SK-N-SH (cell line): ENCODE data around the gene PTGFRN. TPM values are rescaled to one million over a fixed set of nuclear protein-coding genes. Genes with fewer than 3 reads are reported as not detected.

ENCODE experiments used
- CTCF ChIA-PET: fragments of 300-600, 350-600 bp; formaldehyde crosslinking; extraction: SDS; loops from one replicate; lab custom pipeline; 2021; lab: Yijun Ruan, JAX
- POLR2A ChIA-PET: fragments of 350-600 bp; sonication (Branson Sonifier 250); formaldehyde crosslinking; extraction: SDS; loops from one replicate; lab custom pipeline; 2020; ENCODE audit warnings: antibody characterized with exemption, inconsistent platforms; lab: Yijun Ruan, JAX
- DNase-seq: peaks from one replicate; pipeline ENCODE4 v3.0.0; 2012
- H2AFZ ChIP-seq: fragments of 200-600 bp; sonication (generic); 2 replicates; pipeline ENCODE4 v1.8.1; 2016; ENCODE audit warnings: antibody characterized with exemption, mild to moderate bottlenecking, low read depth
- H3F3A ChIP-seq: fragments of 200-600 bp; sonication (generic); replicated peaks from 2 replicates; pipeline ENCODE3; 2016; ENCODE audit warnings: antibody characterized with exemption, mild to moderate bottlenecking; ENCODE audit not compliant: insufficient read depth
- H3K27ac ChIP-seq, 2 experiments: fragments of 200-500 bp in 1 of 2; fragments of 200-600 bp in 1 of 2; sonication (Bioruptor generic) in 1 of 2; sonication (generic), shearing (Covaris generic) in 1 of 2; 2 replicates each; pipeline versions ENCODE4 v1.5.1 to v1.6.1; 2014 to 2016; ENCODE audit warnings: low read depth in 2 of 2, inconsistent platforms in 1 of 2, low read length in 1 of 2, mild to moderate bottlenecking in 1 of 2, mixed read lengths in 1 of 2
- H3K27me3 ChIP-seq: fragments of 200-600 bp; sonication (generic), shearing (Covaris generic); 2 replicates; pipeline ENCODE4 v1.6.1; 2016; ENCODE audit warnings: mixed run types; ENCODE audit not compliant: insufficient read depth
- H3K36me3 ChIP-seq, 2 experiments: fragments of 200-500 bp in 1 of 2; fragments of 200-600 bp in 1 of 2; sonication (Bioruptor generic) in 1 of 2; sonication (generic) in 1 of 2; replicated peaks in 1 of 2; 2 replicates each; pipeline versions ENCODE3 to v1.5.1; 2014 to 2016; ENCODE audit warnings: low read length in 1 of 2, mild to moderate bottlenecking in 1 of 2; ENCODE audit not compliant: insufficient read depth in 2 of 2, control insufficient read depth in 1 of 2
- H3K4me1 ChIP-seq, 2 experiments: fragments of 200-500 bp in 1 of 2; fragments of 200-600 bp in 1 of 2; sonication (Bioruptor generic) in 1 of 2; sonication (generic), shearing (Covaris generic) in 1 of 2; 2 replicates each; pipeline versions ENCODE4 v1.5.1 to v1.6.1; 2014 to 2016; ENCODE audit warnings: low read depth in 1 of 2, low read length in 1 of 2, mixed run types in 1 of 2; ENCODE audit not compliant: insufficient read depth in 2 of 2, control insufficient read depth in 1 of 2
- H3K4me2 ChIP-seq: fragments of 200-600 bp; sonication (generic), shearing (Covaris generic); 2 replicates; pipeline ENCODE4 v1.6.1; 2017; ENCODE audit warnings: mixed run types
- H3K4me3 ChIP-seq, 2 experiments: fragments of 200-500 bp in 1 of 2; fragments of 200-600 bp in 1 of 2; sonication (Bioruptor generic) in 1 of 2; sonication (generic), shearing (Covaris generic) in 1 of 2; 2 replicates each; pipeline versions ENCODE4 v1.5.1 to v1.8.1; 2014 to 2016; ENCODE audit warnings: low read depth in 2 of 2, inconsistent platforms in 1 of 2, low read length in 1 of 2, mild to moderate bottlenecking in 1 of 2, mixed read lengths in 1 of 2, moderate library complexity in 1 of 2
- H3K79me2 ChIP-seq: fragments of 200-600 bp; sonication (generic); 2 replicates; pipeline ENCODE4 v1.8.1; 2017; ENCODE audit warnings: mild to moderate bottlenecking; ENCODE audit not compliant: insufficient read depth
- H3K9ac ChIP-seq: fragments of 200-600 bp; sonication (generic); 2 replicates; pipeline ENCODE4 v1.6.1; 2017; ENCODE audit warnings: mixed run types
- H3K9me2 ChIP-seq: fragments of 200-600 bp; sonication (generic); 2 replicates; pipeline ENCODE4 v1.6.1; 2017; ENCODE audit warnings: mixed run types
- H3K9me3 ChIP-seq: fragments of 200-600 bp; sonication (generic); 2 replicates; pipeline ENCODE4 v1.6.1; 2017; ENCODE audit warnings: mixed run types, mild to moderate bottlenecking, moderate library complexity
- H4K20me1 ChIP-seq: fragments of 200-600 bp; sonication (generic); 2 replicates; pipeline ENCODE4 v1.6.1; 2017; ENCODE audit warnings: mild to moderate bottlenecking, mixed run types; ENCODE audit not compliant: insufficient read depth
- CHD2 ChIP-seq: fragments of 150-350 bp; IDR thresholded peaks from 2 replicates; pipeline ENCODE4 v1.6.1; 2018; ENCODE audit warnings: low read length; ENCODE audit not compliant: partially characterized antibody
- CTCF ChIP-seq: fragments of 200-600 bp; sonication (generic); IDR thresholded peaks from 2 replicates; pipeline ENCODE4 v1.6.1; 2017; ENCODE audit warnings: antibody characterized with exemption, mild to moderate bottlenecking, moderate library complexity
- ELF1 ChIP-seq: IDR thresholded peaks from 2 replicates; pipeline ENCODE4 v1.4.0; 2012
- EZH2phosphoT487 ChIP-seq: fragments of 200-600 bp; sonication (generic); IDR thresholded peaks from 2 replicates; pipeline ENCODE4 v1.6.1; 2017; ENCODE audit warnings: low read depth, mixed run types, mild to moderate bottlenecking, antibody characterized with exemption, moderate library complexity, borderline replicate concordance
- FOXJ3 ChIP-seq: sonication (generic); formaldehyde crosslinking; IDR thresholded peaks from 2 replicates; pipeline ENCODE4 v1.5.1; 2020; ENCODE audit warnings: mild to moderate bottlenecking, missing genetic modification reagents
- FOXM1 ChIP-seq: IDR thresholded peaks from 2 replicates; pipeline ENCODE4 v1.4.0; 2012; ENCODE audit warnings: low read depth, mild to moderate bottlenecking
- GATA2 ChIP-seq: sonication (generic); formaldehyde crosslinking; IDR thresholded peaks from 2 replicates; pipeline ENCODE4 v1.5.0; 2020; ENCODE audit warnings: mild to moderate bottlenecking, missing genetic modification reagents
- IRF3 ChIP-seq: fragments of 150-350 bp; IDR thresholded peaks from 2 replicates; pipeline ENCODE4 v1.6.1; 2016; ENCODE audit warnings: mild to moderate bottlenecking, low read depth, low read length
- MEF2A ChIP-seq: IDR thresholded peaks from 2 replicates; pipeline ENCODE4 v1.4.0; 2012; ENCODE audit warnings: low read depth, borderline replicate concordance
- NFIC ChIP-seq: IDR thresholded peaks from 2 replicates; pipeline ENCODE4 v1.4.0; 2012; ENCODE audit warnings: borderline replicate concordance
- NRF1 ChIP-seq: IDR thresholded peaks from 2 replicates; pipeline ENCODE4 v1.6.1; 2012; ENCODE audit warnings: low read depth, mild to moderate bottlenecking, low read length
- RAD21 ChIP-seq: IDR thresholded peaks from 2 replicates; pipeline ENCODE4 v1.6.1; 2012; ENCODE audit warnings: mild to moderate bottlenecking, low read length
- RCOR1 ChIP-seq: fragments of 150-350 bp; IDR thresholded peaks from 2 replicates; pipeline ENCODE4 v1.6.1; 2017; ENCODE audit warnings: antibody characterized with exemption, low read length
- REST ChIP-seq: IDR thresholded peaks from 2 replicates; pipeline ENCODE4 v1.6.1; 2012; ENCODE audit warnings: mild to moderate bottlenecking, low read depth, low read length, moderate library complexity
- RFX5 ChIP-seq: IDR thresholded peaks from 2 replicates; pipeline ENCODE4 v1.6.1; 2012; ENCODE audit warnings: mild to moderate bottlenecking, improper control_type of control experiment, low read length
- SIN3A ChIP-seq: IDR thresholded peaks from 2 replicates; pipeline ENCODE4 v1.6.1; 2012; ENCODE audit warnings: low read depth, mild to moderate bottlenecking, low read length, moderate library complexity, borderline replicate concordance
- SMC3 ChIP-seq: IDR thresholded peaks from 2 replicates; pipeline ENCODE4 v1.6.1; 2012; ENCODE audit warnings: low read depth, low read length, improper control_type of control experiment
- TAF1 ChIP-seq: IDR thresholded peaks from 2 replicates; pipeline ENCODE4 v1.6.1; 2012; ENCODE audit warnings: low read depth, mild to moderate bottlenecking, low read length, moderate library complexity, borderline replicate concordance
- TCF12 ChIP-seq: IDR thresholded peaks from 2 replicates; pipeline ENCODE4 v1.4.0; 2012
- USF1 ChIP-seq: IDR thresholded peaks from 2 replicates; pipeline ENCODE4 v1.4.0; 2012; ENCODE audit warnings: low read depth, borderline replicate concordance
- YY1 ChIP-seq: IDR thresholded peaks from 2 replicates; pipeline ENCODE4 v1.4.0; 2012; ENCODE audit warnings: low read depth, mild to moderate bottlenecking
- ZBTB33 ChIP-seq: IDR thresholded peaks from 2 replicates; pipeline ENCODE4 v1.4.0; 2012; ENCODE audit warnings: low read depth, borderline replicate concordance
- WGBS: methylation state at CpG from one replicate; pipeline ENCODE4 v1.1.6; 2017; ENCODE audit warnings: low lambda C conversion rate; 5-methylcytosine and 5-hydroxymethylcytosine counted together
- polyA plus RNA-seq, 3 experiments: library from polyadenylated mRNA; depleted of rRNA; stranded (reverse); fragments of >200 nt; gene quantifications; 2 replicates each; pipeline ENCODE4 v1.2.3, GENCODE V29; 2012

The PTGFRN gene
- polyA plus RNA-seq, 1 of the 3 experiments (the other 2 are of a cell fraction): 22.4 TPM

- no peaks in the 10 kb centered on the region for H3K9me3 ChIP-seq
- TF ChIP-seq SMC3: 0 out of 2 replicates have a peak, but pooled peaks have one; percentile 25
- TF ChIP-seq NFIC: no peak
- TF ChIP-seq YY1: no peak
- peak; percentile 22; the same call in 1 of the 2 replicates for TF ChIP-seq CTCF
- TF ChIP-seq ELF1: no peak
- TF ChIP-seq NRF1: no peak
- no peak for TF ChIP-seq SIN3A
- TF ChIP-seq IRF3: no peak
- TF ChIP-seq ZBTB33: no peak
- TF ChIP-seq TCF12: no peak
- no peak for TF ChIP-seq TAF1
- TF ChIP-seq RAD21: peak; percentile 51
- no peak for TF ChIP-seq CHD2
- TF ChIP-seq MEF2A: no peak
- no peak for TF ChIP-seq REST
- no peak for TF ChIP-seq GATA2
- TF ChIP-seq FOXM1: no peak
- no peak for TF ChIP-seq FOXJ3 (CRISPR knock-in tag)
- TF ChIP-seq RCOR1: no peak
- TF ChIP-seq EZH2phosphoT487: no peak
- TF ChIP-seq RFX5: no peak
- no peak for TF ChIP-seq USF1
- H3K4me3 ChIP-seq: no peak overlapping the region
- H2AFZ ChIP-seq: no peak overlapping the region
- 89% methylated on average over 9 of the region's 9 CpGs for WGBS
- no peaks in the 10 kb centered on the region for H3K79me2 ChIP-seq
- H3F3A ChIP-seq: peaks cover 3% of the 10 kb centered on the region
- ChIA-PET POLR2A (no interaction called here), CTCF (interaction anchor here (0.9 to 2.7 kb wide), 4 partner anchors 27 to 149 kb away, joined by 3 to 8 read pairs (median 4); no protein-coding TSS in a partner anchor)
- no peaks in the 10 kb centered on the region for H3K9me2 ChIP-seq
- H3K4me1 ChIP-seq: peaks cover 14 to 21% of the 10 kb centered on the region in 2 experiments
- no peak for DNase-seq
- H3K4me2 ChIP-seq: no peak overlapping the region
- no peaks in the 10 kb centered on the region for H3K27me3 ChIP-seq
- H4K20me1 ChIP-seq: no peaks in the 10 kb centered on the region
- no peaks in the 10 kb centered on the region for H3K36me3 ChIP-seq
- no peak overlapping the region for H3K9ac ChIP-seq
- H3K27ac ChIP-seq: no peak overlapping the region
These were observed 27.7 kb upstream of the PTGFRN start for GRCh38 chr1:116881879-116882520.
